ENCODE results near the gene CDC25B.

The CDC25B gene

DNA sequence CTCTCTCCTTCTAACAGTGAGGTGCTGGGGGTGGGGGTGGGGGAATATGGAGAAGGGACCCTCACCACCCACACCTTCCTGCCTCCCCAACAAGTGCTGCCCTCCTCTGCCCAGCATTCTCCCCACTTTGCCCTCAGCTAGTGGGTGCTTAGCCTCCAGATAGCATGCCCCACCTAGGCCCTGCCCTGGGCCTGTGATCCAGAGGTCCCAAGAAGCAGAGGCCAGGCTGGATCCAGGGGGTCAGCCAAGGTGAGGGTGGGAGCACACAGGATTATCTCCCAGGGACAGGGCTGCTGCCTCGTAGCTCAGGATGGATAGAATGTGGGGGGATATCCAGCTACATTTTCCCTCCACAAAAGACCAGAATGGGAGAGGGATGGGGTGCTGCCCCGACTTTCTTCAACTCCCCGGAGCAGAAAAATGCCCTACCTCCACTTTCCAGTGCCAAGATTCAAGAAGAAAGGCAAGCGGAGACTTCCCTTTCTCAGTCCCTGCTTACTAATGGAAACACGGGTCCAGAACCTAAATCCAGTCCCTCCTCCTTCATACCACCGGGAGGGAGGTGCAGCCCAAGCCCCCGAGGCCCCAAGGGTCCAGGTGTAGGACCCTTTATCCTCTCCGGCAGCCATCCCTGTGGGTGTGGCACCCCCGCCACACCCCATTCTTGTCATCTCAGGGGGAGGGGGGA lies 29.5 kb upstream of the CDC25B start:
- Histone ChIP-seq H2BK120ac (ENCODE audit: low read depth, low read length) (no peak overlapping the region), H3K79me2 (ENCODE audit: control insufficient read depth, insufficient read depth, low read length) (no peaks in the 10 kb centered on the region), H4K5ac (ENCODE audit: low read length) (no peak overlapping the region), H4K8ac (ENCODE audit: low read depth, low read length) (no peak overlapping the region), H2BK15ac (replicated peaks; ENCODE audit: low read depth) (no peak overlapping the region), H3K4me1 (ENCODE audit: control insufficient read depth, low read depth, low read length) (peaks cover 5% of the 10 kb centered on the region), H3K4ac (ENCODE audit: low read depth, low read length) (no peak overlapping the region), H3K36me3 (ENCODE audit: control insufficient read depth, insufficient read depth, low read length) (no peaks in the 10 kb centered on the region), H3K56ac (ENCODE audit: low read length) (peak overlapping the region; percentile 99), H3K79me1 (ENCODE audit: low read length) (peaks cover 10% of the 10 kb centered on the region), H3K18ac (ENCODE audit: low read length) (no peak overlapping the region), H3K4me2 (ENCODE audit: low read length) (peak overlapping the region; percentile 100), H3K23ac (ENCODE audit: low read length) (no peak overlapping the region), H3K27ac (ENCODE audit: low read depth, low read length) (no peak overlapping the region), H3K9ac (ENCODE audit: low read length) (peak overlapping the region; percentile 95), H2AK5ac (ENCODE audit: low read length) (no peak overlapping the region), H3K4me3 (ENCODE audit: low read length) (peak overlapping the region; percentile 83), H3K27me3 (ENCODE audit: insufficient read depth, low read length, poor library complexity) (no peaks in the 10 kb centered on the region), H2BK5ac (ENCODE audit: low read length) (no peak overlapping the region)
- no CpG with 5 or more reads among the region's 9 CpGs for WGBS (ENCODE audit: extremely low coverage, insufficient coverage, low lambda C conversion rate)
- DNase-seq = no peak

DNA sequence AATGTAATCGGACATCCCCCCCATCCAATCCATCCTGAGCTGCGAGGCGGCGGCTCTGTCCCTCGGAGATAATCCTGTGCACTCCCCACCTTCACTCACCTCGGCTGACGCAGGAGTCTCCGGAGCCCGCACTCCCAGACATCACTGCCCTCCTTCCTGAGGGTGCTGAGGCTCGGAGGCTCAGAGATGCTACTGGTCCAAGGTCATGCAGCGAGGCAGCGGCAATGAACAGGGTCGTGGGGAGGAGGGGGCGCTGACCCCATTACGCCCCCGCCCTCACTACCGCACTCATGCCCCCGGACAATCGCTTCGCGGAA lies 29.0 kb upstream of the CDC25B start:
- DNase-seq = no peak
- Histone ChIP-seq H3K56ac (ENCODE audit: low read length) (peak overlapping the region; percentile 99), H3K79me2 (ENCODE audit: control insufficient read depth, insufficient read depth, low read length) (no peaks in the 10 kb centered on the region), H3K79me1 (ENCODE audit: low read length) (peaks cover 10% of the 10 kb centered on the region), H3K27me3 (ENCODE audit: insufficient read depth, low read length, poor library complexity) (no peaks in the 10 kb centered on the region), H3K36me3 (ENCODE audit: control insufficient read depth, insufficient read depth, low read length) (no peaks in the 10 kb centered on the region), H4K8ac (ENCODE audit: low read depth, low read length) (no peak overlapping the region), H2BK120ac (ENCODE audit: low read depth, low read length) (no peak overlapping the region), H2AK5ac (ENCODE audit: low read length) (no peak overlapping the region), H3K4me1 (ENCODE audit: control insufficient read depth, low read depth, low read length) (peaks cover 5% of the 10 kb centered on the region), H4K5ac (ENCODE audit: low read length) (no peak overlapping the region), H3K4me2 (ENCODE audit: low read length) (peak overlapping the region; percentile 100), H3K18ac (ENCODE audit: low read length) (no peak overlapping the region), H3K9ac (ENCODE audit: low read length) (peak overlapping the region; percentile 95), H3K27ac (ENCODE audit: low read depth, low read length) (no peak overlapping the region), H2BK5ac (ENCODE audit: low read length) (no peak overlapping the region), H3K4me3 (ENCODE audit: low read length) (peak overlapping the region; percentile 83), H3K4ac (ENCODE audit: low read depth, low read length) (no peak overlapping the region), H2BK15ac (replicated peaks; ENCODE audit: low read depth) (no peak overlapping the region), H3K23ac (ENCODE audit: low read length) (no peak overlapping the region)
- no CpG with 5 or more reads among the region's 21 CpGs for WGBS (ENCODE audit: extremely low coverage, insufficient coverage, low lambda C conversion rate)

DNA sequence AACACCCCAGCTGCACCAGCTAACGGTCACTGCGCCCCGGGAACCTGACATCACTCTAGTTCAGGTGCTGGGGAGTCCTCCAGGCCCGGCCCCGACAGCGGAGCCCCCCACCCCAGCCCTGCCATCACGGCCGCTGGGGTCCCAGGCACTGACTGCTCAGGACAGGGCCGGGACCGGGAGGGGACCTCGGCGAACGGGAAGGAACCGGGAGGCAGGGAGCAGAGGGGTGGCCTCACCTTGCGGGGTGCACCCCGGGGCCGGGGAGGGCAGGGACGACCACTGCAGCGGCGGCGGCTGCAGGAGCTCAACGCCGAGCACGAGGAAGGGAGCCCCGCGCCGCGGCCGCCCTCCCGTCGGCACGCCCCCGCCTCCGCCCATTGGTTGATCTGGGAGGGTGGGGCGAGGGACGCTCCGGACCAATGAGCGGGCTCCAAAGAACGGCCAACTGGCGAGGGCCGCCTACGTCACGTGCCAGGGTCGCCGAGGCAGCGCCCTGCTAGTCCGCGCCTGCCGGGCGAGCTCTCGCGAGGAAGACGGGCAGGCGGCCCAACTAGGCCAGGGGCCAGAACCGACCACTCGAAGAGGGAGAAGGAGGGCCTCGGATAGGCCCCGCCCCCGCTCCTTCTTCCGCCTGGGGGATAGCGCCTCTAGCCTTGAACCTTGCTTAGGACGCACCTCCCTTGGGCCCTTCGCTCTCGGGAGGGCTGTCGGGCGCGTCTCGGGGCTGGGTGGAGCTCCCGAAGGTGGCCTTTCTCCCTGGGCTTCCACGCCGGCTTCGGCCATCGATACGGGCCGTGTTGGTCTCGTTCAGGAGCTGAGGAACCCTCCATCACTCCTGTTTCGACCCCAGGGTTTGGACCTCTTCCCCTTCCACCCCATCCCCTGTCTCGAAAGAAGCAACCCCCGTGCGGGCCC lies 28.4 kb upstream of the CDC25B start, which contains the start of gene ADISSP:
Gene ADISSP, minus strand, starts transcription at position 327 of the 915 bp plus-strand sequence. CDS start 7,653 bp downstream, outside the sequence.
- Histone ChIP-seq H3K9ac (ENCODE audit: low read length) (peak within 1 kb of the TSS; percentile 95), H3K4me1 (ENCODE audit: control insufficient read depth, low read depth, low read length) (peaks cover 5% of the 10 kb centered on the region), H3K18ac (ENCODE audit: low read length) (no peak within 1 kb of the TSS), H3K79me2 (ENCODE audit: control insufficient read depth, insufficient read depth, low read length) (no peaks in the 10 kb centered on the region), H3K79me1 (ENCODE audit: low read length) (peaks cover 10% of the 10 kb centered on the region), H3K23ac (ENCODE audit: low read length) (no peak within 1 kb of the TSS), H3K27me3 (ENCODE audit: insufficient read depth, low read length, poor library complexity) (no peaks in the 10 kb centered on the region), H3K4me3 (ENCODE audit: low read length) (peak within 1 kb of the TSS; percentile 83), H3K36me3 (ENCODE audit: control insufficient read depth, insufficient read depth, low read length) (no peaks in the 10 kb centered on the region), H2BK120ac (ENCODE audit: low read depth, low read length) (no peak within 1 kb of the TSS), H2BK5ac (ENCODE audit: low read length) (no peak within 1 kb of the TSS), H2AK5ac (ENCODE audit: low read length) (no peak within 1 kb of the TSS), H3K56ac (ENCODE audit: low read length) (peak within 1 kb of the TSS; percentile 99), H3K27ac (ENCODE audit: low read depth, low read length) (no peak within 1 kb of the TSS), H3K4me2 (ENCODE audit: low read length) (peak within 1 kb of the TSS; percentile 100), H2BK15ac (replicated peaks; ENCODE audit: low read depth) (no peak within 1 kb of the TSS), H4K5ac (ENCODE audit: low read length) (no peak within 1 kb of the TSS), H4K8ac (ENCODE audit: low read depth, low read length) (no peak within 1 kb of the TSS), H3K4ac (ENCODE audit: low read depth, low read length) (no peak within 1 kb of the TSS)
- no CpG with 5 or more reads among the region's 80 CpGs for WGBS (ENCODE audit: extremely low coverage, insufficient coverage, low lambda C conversion rate)
- peak; percentile 99 for DNase-seq

DNA sequence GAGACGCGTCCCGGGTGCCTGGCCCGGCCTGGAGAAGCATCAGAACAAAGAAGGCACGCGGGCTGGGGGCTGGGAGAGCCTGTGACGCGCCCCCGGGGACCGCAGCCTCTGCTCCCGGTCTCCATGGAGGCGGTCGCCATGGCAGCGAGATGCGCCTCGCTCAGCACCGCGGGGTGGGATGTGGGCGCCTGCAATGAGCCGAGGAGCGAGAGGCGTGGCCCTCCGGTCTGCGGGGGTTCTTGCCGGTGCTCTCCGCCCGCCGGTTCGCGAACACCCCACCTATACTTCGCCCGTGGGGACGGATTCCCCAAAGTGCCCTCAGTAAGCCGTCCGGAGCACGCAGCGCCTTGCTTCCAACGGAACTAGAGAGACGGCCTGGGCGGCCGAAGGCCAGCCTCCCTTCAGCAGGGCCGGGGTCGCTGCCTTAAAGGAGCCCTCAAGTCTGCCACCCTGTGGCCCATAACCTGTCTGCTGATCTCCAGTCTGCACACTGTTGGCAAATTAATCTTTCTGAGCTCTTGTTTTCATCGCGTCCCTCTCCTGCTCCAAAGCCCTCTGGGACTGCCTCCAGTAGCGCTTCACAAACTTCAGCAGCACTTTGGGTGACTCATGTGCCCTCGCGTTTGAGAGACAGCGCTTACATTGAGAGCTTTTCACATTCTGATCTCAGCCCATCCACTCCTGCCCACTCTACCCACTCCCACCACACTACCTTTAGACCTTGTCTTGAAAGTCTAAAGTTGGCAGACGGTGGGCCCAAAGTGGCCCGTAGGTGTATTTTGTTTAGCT lies 27.6 kb upstream of the CDC25B start:
- H2AK5ac ChIP-seq (ENCODE audit: low read length) = no peak overlapping the region
- H3K79me2 ChIP-seq (ENCODE audit: control insufficient read depth, insufficient read depth, low read length) = no peaks in the 10 kb centered on the region
- peak overlapping the region; percentile 77 for H3K4me3 ChIP-seq (ENCODE audit: low read length)
- peak; percentile 90 for DNase-seq
- no peak overlapping the region for H4K5ac ChIP-seq (ENCODE audit: low read length)
- no peak overlapping the region for H3K23ac ChIP-seq (ENCODE audit: low read length)
- H2BK120ac ChIP-seq (ENCODE audit: low read depth, low read length) = no peak overlapping the region
- H3K27ac ChIP-seq (ENCODE audit: low read depth, low read length) = no peak overlapping the region
- peaks cover 5% of the 10 kb centered on the region for H3K4me1 ChIP-seq (ENCODE audit: control insufficient read depth, low read depth, low read length)
- no peaks in the 10 kb centered on the region for H3K27me3 ChIP-seq (ENCODE audit: insufficient read depth, low read length, poor library complexity)
- no peak overlapping the region for H3K18ac ChIP-seq (ENCODE audit: low read length)
- H3K56ac ChIP-seq (ENCODE audit: low read length) = peak overlapping the region; percentile 83
- no peak overlapping the region for H2BK5ac ChIP-seq (ENCODE audit: low read length)
- no peaks in the 10 kb centered on the region for H3K36me3 ChIP-seq (ENCODE audit: control insufficient read depth, insufficient read depth, low read length)
- peak overlapping the region; percentile 79 for H3K9ac ChIP-seq (ENCODE audit: low read length)
- no CpG with 5 or more reads among the region's 51 CpGs for WGBS (ENCODE audit: extremely low coverage, insufficient coverage, low lambda C conversion rate)
- no peak overlapping the region for H3K4ac ChIP-seq (ENCODE audit: low read depth, low read length)
- H2BK15ac ChIP-seq (replicated peaks; ENCODE audit: low read depth) = no peak overlapping the region
- peak overlapping the region; percentile 72 for H3K4me2 ChIP-seq (ENCODE audit: low read length)
- H3K79me1 ChIP-seq (ENCODE audit: low read length) = peaks cover 10% of the 10 kb centered on the region
- no peak overlapping the region for H4K8ac ChIP-seq (ENCODE audit: low read depth, low read length)

DNA sequence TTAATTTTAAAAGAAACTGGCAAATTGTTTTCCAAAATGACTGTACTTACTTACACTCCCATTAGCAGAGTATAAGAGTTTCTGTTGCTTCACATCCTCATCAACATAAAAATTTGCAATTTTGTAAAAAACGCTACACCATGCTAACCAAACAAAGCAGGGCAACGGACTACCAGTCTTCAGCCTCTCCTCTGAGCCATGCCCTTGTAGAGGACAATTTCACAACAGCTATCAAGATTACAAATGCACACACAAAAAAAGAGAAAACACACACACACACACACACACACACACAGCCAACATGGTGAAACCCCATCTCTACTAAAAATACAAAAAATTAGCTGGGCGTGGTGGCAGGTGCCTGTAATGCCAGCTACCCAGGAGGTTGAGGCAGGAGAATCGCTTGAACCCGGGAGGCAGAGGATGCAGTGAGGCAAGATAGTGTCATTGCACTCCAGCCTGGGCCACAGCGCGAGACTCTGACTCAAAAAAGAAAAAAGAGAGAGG lies 24.5 kb upstream of the CDC25B start:
- DNase-seq = no peak
- Histone ChIP-seq H3K23ac (ENCODE audit: low read length) (no peak overlapping the region), H2BK120ac (ENCODE audit: low read depth, low read length) (no peak overlapping the region), H3K36me3 (ENCODE audit: control insufficient read depth, insufficient read depth, low read length) (no peaks in the 10 kb centered on the region), H3K27ac (ENCODE audit: low read depth, low read length) (no peak overlapping the region), H4K5ac (ENCODE audit: low read length) (no peak overlapping the region), H3K4me2 (ENCODE audit: low read length) (no peak overlapping the region), H3K27me3 (ENCODE audit: insufficient read depth, low read length, poor library complexity) (no peaks in the 10 kb centered on the region), H2BK15ac (replicated peaks; ENCODE audit: low read depth) (no peak overlapping the region), H3K4me3 (ENCODE audit: low read length) (no peak overlapping the region), H2AK5ac (ENCODE audit: low read length) (no peak overlapping the region), H3K9ac (ENCODE audit: low read length) (no peak overlapping the region), H3K79me2 (ENCODE audit: control insufficient read depth, insufficient read depth, low read length) (no peaks in the 10 kb centered on the region), H3K56ac (ENCODE audit: low read length) (no peak overlapping the region), H3K4ac (ENCODE audit: low read depth, low read length) (no peak overlapping the region), H4K8ac (ENCODE audit: low read depth, low read length) (no peak overlapping the region), H3K4me1 (ENCODE audit: control insufficient read depth, low read depth, low read length) (no peaks in the 10 kb centered on the region), H2BK5ac (ENCODE audit: low read length) (no peak overlapping the region), H3K79me1 (ENCODE audit: low read length) (no peaks in the 10 kb centered on the region), H3K18ac (ENCODE audit: low read length) (no peak overlapping the region)
- WGBS (ENCODE audit: extremely low coverage, insufficient coverage, low lambda C conversion rate) = no CpG with 5 or more reads among the region's 7 CpGs
